ENCODE measurements around the gene LTBP1. TPM values are rescaled to one million over a fixed set of nuclear protein-coding genes. Genes with fewer than 3 reads are reported as not detected.
"Not testable (repeated sequence)": the region's sequence is repeated elsewhere in the genome, so short reads cannot be mapped to it uniquely, and the experiment has no call there.

Gene LTBP1
- polyA plus RNA-seq, 1 experiment, result 124 TPM

- POLR2A ChIA-PET, result no interaction called here
- CTCF ChIA-PET, result interaction anchor here (1.0 kb wide), 1 partner anchor 42 kb away, joined by 3 read pairs; no protein-coding TSS in a partner anchor
- TF ChIP-seq CTCF (IDR thresholded peaks at IDR 0.05; ENCODE audit: insufficient read depth, low read depth, low read length), result no peak
- no peak overlapping the region for H3K4me3 ChIP-seq (ENCODE audit: low read depth, low read length)
- no peaks in the 10 kb centered on the region for H3K36me3 ChIP-seq (ENCODE audit: control insufficient read depth, insufficient read depth, low read length)
- H3K27me3 ChIP-seq (ENCODE audit: control insufficient read depth, insufficient read depth, low read length), result no peaks in the 10 kb centered on the region
- no peak for DNase-seq (ENCODE audit: low read depth)
These were observed 279.8 kb downstream of the LTBP1 start for GRCh38 chr2:33226546-33226945.

GRCh38 chr2:33229646-33230045 lies 282.9 kb downstream of the LTBP1 start:
- Histone ChIP-seq H3K27me3 (ENCODE audit: control insufficient read depth, insufficient read depth, low read length) (no peaks in the 10 kb centered on the region), H3K4me3 (ENCODE audit: low read depth, low read length) (no peak overlapping the region), H3K36me3 (ENCODE audit: control insufficient read depth, insufficient read depth, low read length) (no peaks in the 10 kb centered on the region)
- POLR2A ChIA-PET, result no interaction called here
- no peak for TF ChIP-seq CTCF (IDR thresholded peaks at IDR 0.05; ENCODE audit: insufficient read depth, low read depth, low read length)
- CTCF ChIA-PET, result no interaction called here
- DNase-seq (ENCODE audit: low read depth), result no peak

- no peak overlapping the region for H3K4me3 ChIP-seq (ENCODE audit: low read depth, low read length)
- H3K36me3 ChIP-seq (ENCODE audit: control insufficient read depth, insufficient read depth, low read length), result no peaks in the 10 kb centered on the region
- TF ChIP-seq CTCF (IDR thresholded peaks at IDR 0.05; ENCODE audit: insufficient read depth, low read depth, low read length), result no peak
- ChIA-PET CTCF (no interaction called here), POLR2A (no interaction called here)
- DNase-seq (ENCODE audit: low read depth), result no peak
- no peaks in the 10 kb centered on the region for H3K27me3 ChIP-seq (ENCODE audit: control insufficient read depth, insufficient read depth, low read length)
These were observed 283.4 kb downstream of the LTBP1 start for GRCh38 chr2:33230195-33230594.

GRCh38 chr2:33230842-33231241 lies 284.1 kb downstream of the LTBP1 start:
- H3K4me3 ChIP-seq (ENCODE audit: low read depth, low read length), result no peak overlapping the region
- no peak for DNase-seq (ENCODE audit: low read depth)
- ChIA-PET POLR2A (no interaction called here), CTCF (interaction anchor here (0.5 to 1.0 kb wide), 2 partner anchors 9 to 185 kb away, joined by 3 read pairs; no protein-coding TSS in a partner anchor)
- H3K36me3 ChIP-seq (ENCODE audit: control insufficient read depth, insufficient read depth, low read length), result no peaks in the 10 kb centered on the region
- no peaks in the 10 kb centered on the region for H3K27me3 ChIP-seq (ENCODE audit: control insufficient read depth, insufficient read depth, low read length)
- TF ChIP-seq CTCF (IDR thresholded peaks at IDR 0.05; ENCODE audit: insufficient read depth, low read depth, low read length), result no peak

GRCh38 chr2:33235559-33235958 lies 288.8 kb downstream of the LTBP1 start:
- H3K36me3 ChIP-seq (ENCODE audit: control insufficient read depth, insufficient read depth, low read length); CTCF ChIA-PET; H3K27me3 ChIP-seq (ENCODE audit: control insufficient read depth, insufficient read depth, low read length); DNase-seq (ENCODE audit: low read depth); POLR2A ChIA-PET; H3K4me3 ChIP-seq (ENCODE audit: low read depth, low read length): not testable (repeated sequence)

All from BJ (cell line).